K562 (cell line): ENCODE measurements around the gene OTULIN. TPM values are rescaled to one million over a fixed set of nuclear protein-coding genes. Genes with fewer than 3 reads are reported as not detected.
A peak's percentile ranks its signal among the peaks of the same experiment; 100 is the strongest.

ENCODE experiments used
- C11orf30 ChIP-seq: fragments of 450-650 bp; IDR thresholded peaks from 2 replicates; pipeline ENCODE4 v1.6.1; 2016; ENCODE audit warnings: low read depth, mild to moderate bottlenecking
- FOXM1 ChIP-seq, 2 experiments: fragments of 450-650 bp in 1 of 2; sonication (generic) in 1 of 2; formaldehyde crosslinking in 1 of 2; IDR thresholded peaks; 2 replicates each; pipeline versions ENCODE4 v1.6.1 to v1.9.0; 2017 to 2022; ENCODE audit warnings: low read depth in 2 of 2, mild to moderate bottlenecking in 2 of 2, missing genetic modification reagents in 1 of 2, moderate library complexity in 1 of 2
- KHSRP ChIP-seq: fragments of 450-650 bp; IDR thresholded peaks from 2 replicates; pipeline ENCODE4 v1.6.1; 2017
- NBN ChIP-seq: fragments of 450-650 bp; IDR thresholded peaks from 2 replicates; pipeline ENCODE4 v1.6.1; 2016; ENCODE audit warnings: low read depth, mild to moderate bottlenecking
- SRF ChIP-seq, 2 experiments: fragments of 250-450, 450-650 bp in 1 of 2; sonication (Bioruptor Pico) in 1 of 2; sonication (generic) in 1 of 2; formaldehyde crosslinking; IDR thresholded peaks; 2 replicates each; pipeline versions ENCODE4 v1.5.0 to v1.5.1; 2020 to 2022; ENCODE audit warnings: mild to moderate bottlenecking in 1 of 2, missing genetic modification reagents in 1 of 2
- ZNF717 ChIP-seq: fragments of 250-450 bp; sonication (Bioruptor Pico); IDR thresholded peaks from 2 replicates; pipeline ENCODE4 v1.5.0; 2021
- polyA plus RNA-seq, 8 experiments: library from polyadenylated mRNA; depleted of rRNA in 4 of 8; stranded (reverse) in 5 of 8; unstranded in 3 of 8; fragments of >200 nt; fragmentation: Nextera tagmentation in 2 of 8; fragmentation: Illumina TruSeq in 1 of 8; extraction: Ambion mirVana in 2 of 8; extraction: Trizol in 1 of 8; gene quantifications; 2 replicates each; pipeline versions ENCODE4 v1.2.1 to v1.2.3, GENCODE V29; 2011 to 2014; ENCODE audit warnings: inconsistent platforms in 1 of 8, missing spikeins in 1 of 8
- total RNA-seq, 7 experiments: library from RNA; depleted of rRNA in 6 of 7; stranded (reverse); fragments of >200 nt in 6 of 7; fragmentation: Illumina TruSeq in 2 of 7; extraction: Trizol in 2 of 7; gene quantifications; 2 replicates each; pipeline versions ENCODE4 v1.2.1 to v1.2.3, GENCODE V29; 2011 to 2021; ENCODE audit warnings: low replicate concordance in 1 of 7
- TF ChIP-seq, protein P1 (sequence below), 2 experiments: fragments of 450-650 bp; IDR thresholded peaks; 2 replicates each; pipeline ENCODE4 v1.6.1; 2018; ENCODE audit warnings: mild to moderate bottlenecking in 2 of 2, low read depth in 1 of 2; ENCODE audit not compliant: partially characterized antibody in 2 of 2
- TF ChIP-seq, protein P2 (sequence below): fragments of 450-650 bp; IDR thresholded peaks from 2 replicates; pipeline ENCODE4 v1.6.1; 2016; ENCODE audit warnings: low read depth
- TF ChIP-seq, protein P3 (sequence below): fragments of 250-450 bp; sonication (Bioruptor Pico); IDR thresholded peaks from 2 replicates; pipeline ENCODE4 v1.8.0; 2022; ENCODE audit warnings: inconsistent platforms
- TF ChIP-seq, protein P4 (sequence below): sonication (generic); formaldehyde crosslinking; IDR thresholded peaks from 2 replicates; pipeline ENCODE4 v1.4.0; 2020; ENCODE audit warnings: mild to moderate bottlenecking, missing genetic modification reagents

The OTULIN gene
- total and polyA plus RNA-seq, 9 of the 15 experiments (the other 6 are each of a cell fraction or from before 2014, with no cell fraction given) = 3.3 to 33.6 (median 20.1) TPM

DNA sequence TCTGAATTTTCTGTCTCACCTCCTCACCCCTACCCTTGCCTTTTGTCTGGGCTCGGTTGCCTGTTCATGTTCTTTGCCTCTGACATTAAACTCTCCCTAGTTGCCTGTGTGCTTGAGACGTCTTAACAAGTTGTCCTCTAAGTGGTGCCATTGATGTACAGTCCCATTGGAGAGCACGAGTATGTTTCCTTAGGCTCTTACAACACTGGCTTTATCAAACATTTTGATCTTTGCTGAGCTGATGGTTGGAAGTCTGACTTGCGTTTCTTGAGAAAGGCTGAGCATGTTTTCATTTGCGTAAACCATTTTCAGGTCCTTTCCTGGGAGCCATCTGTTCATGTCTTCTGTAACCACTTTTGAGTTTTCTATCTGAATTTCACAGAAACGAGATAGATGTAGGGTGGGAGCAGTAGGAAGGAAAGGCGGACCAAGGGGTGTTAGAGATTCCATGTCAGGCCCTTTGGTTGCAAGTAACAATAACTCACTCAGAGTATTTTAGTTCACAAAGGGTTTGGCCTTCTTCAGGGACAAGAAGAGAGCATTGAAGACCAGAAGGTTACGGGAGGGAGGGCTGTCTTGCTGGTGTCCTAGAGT, 35.4 kb downstream of the OTULIN start (continued):
- TF ChIP-seq, protein P1, sequence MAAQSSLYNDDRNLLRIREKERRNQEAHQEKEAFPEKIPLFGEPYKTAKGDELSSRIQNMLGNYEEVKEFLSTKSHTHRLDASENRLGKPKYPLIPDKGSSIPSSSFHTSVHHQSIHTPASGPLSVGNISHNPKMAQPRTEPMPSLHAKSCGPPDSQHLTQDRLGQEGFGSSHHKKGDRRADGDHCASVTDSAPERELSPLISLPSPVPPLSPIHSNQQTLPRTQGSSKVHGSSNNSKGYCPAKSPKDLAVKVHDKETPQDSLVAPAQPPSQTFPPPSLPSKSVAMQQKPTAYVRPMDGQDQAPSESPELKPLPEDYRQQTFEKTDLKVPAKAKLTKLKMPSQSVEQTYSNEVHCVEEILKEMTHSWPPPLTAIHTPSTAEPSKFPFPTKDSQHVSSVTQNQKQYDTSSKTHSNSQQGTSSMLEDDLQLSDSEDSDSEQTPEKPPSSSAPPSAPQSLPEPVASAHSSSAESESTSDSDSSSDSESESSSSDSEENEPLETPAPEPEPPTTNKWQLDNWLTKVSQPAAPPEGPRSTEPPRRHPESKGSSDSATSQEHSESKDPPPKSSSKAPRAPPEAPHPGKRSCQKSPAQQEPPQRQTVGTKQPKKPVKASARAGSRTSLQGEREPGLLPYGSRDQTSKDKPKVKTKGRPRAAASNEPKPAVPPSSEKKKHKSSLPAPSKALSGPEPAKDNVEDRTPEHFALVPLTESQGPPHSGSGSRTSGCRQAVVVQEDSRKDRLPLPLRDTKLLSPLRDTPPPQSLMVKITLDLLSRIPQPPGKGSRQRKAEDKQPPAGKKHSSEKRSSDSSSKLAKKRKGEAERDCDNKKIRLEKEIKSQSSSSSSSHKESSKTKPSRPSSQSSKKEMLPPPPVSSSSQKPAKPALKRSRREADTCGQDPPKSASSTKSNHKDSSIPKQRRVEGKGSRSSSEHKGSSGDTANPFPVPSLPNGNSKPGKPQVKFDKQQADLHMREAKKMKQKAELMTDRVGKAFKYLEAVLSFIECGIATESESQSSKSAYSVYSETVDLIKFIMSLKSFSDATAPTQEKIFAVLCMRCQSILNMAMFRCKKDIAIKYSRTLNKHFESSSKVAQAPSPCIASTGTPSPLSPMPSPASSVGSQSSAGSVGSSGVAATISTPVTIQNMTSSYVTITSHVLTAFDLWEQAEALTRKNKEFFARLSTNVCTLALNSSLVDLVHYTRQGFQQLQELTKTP (IDR thresholded peaks at IDR 0.05; ENCODE audit: low read depth in 1 of 2, partially characterized antibody in 2 of 2) = no peak
- TF ChIP-seq SRF (CRISPR knock-in tag; IDR thresholded peaks at IDR 0.05) (no peak), KHSRP (no peak), NBN (no peak), C11orf30 (peak; percentile 79), ZNF717 (CRISPR knock-in tag) (no peak), FOXM1 (IDR thresholded peaks at IDR 0.05; ENCODE audit: low read depth) (no peak), FOXM1 (CRISPR knock-in tag; IDR thresholded peaks at IDR 0.05; ENCODE audit: low read depth) (no peak)
- TF ChIP-seq, protein P2, sequence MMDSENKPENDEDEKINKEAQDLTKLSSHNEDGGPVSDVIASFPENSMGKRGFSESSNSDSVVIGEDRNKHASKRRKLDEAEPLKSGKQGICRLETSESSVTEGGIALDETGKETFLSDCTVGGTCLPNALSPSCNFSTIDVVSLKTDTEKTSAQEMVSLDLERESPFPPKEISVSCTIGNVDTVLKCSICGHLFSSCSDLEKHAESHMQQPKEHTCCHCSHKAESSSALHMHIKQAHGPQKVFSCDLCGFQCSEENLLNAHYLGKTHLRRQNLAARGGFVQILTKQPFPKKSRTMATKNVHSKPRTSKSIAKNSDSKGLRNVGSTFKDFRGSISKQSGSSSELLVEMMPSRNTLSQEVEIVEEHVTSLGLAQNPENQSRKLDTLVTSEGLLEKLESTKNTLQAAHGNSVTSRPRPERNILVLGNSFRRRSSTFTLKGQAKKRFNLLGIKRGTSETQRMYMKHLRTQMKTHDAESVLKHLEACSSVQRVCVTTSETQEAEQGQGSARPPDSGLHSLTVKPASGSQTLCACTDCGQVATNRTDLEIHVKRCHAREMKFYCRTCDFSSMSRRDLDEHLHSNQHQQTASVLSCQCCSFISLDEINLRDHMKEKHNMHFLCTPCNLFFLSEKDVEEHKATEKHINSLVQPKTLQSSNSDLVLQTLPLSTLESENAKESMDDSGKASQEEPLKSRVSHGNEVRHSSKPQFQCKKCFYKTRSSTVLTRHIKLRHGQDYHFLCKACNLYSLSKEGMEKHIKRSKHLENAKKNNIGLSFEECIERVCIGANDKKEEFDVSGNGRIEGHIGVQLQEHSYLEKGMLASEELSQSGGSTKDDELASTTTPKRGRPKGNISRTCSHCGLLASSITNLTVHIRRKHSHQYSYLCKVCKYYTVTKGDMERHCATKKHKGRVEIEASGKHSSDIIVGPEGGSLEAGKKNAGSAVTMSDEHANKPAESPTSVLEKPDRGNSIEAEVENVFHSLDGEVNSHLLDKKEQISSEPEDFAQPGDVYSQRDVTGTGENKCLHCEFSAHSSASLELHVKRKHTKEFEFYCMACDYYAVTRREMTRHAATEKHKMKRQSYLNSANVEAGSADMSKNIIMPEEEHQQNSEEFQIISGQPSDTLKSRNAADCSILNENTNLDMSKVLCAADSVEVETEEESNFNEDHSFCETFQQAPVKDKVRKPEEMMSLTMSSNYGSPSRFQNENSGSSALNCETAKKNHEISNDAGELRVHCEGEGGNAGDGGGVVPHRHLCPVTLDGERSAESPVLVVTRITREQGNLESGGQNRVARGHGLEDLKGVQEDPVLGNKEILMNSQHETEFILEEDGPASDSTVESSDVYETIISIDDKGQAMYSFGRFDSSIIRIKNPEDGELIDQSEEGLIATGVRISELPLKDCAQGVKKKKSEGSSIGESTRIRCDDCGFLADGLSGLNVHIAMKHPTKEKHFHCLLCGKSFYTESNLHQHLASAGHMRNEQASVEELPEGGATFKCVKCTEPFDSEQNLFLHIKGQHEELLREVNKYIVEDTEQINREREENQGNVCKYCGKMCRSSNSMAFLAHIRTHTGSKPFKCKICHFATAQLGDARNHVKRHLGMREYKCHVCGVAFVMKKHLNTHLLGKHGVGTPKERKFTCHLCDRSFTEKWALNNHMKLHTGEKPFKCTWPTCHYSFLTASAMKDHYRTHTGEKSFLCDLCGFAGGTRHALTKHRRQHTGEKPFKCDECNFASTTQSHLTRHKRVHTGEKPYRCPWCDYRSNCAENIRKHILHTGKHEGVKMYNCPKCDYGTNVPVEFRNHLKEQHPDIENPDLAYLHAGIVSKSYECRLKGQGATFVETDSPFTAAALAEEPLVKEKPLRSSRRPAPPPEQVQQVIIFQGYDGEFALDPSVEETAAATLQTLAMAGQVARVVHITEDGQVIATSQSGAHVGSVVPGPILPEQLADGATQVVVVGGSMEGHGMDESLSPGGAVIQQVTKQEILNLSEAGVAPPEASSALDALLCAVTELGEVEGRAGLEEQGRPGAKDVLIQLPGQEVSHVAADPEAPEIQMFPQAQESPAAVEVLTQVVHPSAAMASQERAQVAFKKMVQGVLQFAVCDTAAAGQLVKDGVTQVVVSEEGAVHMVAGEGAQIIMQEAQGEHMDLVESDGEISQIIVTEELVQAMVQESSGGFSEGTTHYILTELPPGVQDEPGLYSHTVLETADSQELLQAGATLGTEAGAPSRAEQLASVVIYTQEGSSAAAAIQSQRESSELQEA = no peak
- TF ChIP-seq, protein P3, sequence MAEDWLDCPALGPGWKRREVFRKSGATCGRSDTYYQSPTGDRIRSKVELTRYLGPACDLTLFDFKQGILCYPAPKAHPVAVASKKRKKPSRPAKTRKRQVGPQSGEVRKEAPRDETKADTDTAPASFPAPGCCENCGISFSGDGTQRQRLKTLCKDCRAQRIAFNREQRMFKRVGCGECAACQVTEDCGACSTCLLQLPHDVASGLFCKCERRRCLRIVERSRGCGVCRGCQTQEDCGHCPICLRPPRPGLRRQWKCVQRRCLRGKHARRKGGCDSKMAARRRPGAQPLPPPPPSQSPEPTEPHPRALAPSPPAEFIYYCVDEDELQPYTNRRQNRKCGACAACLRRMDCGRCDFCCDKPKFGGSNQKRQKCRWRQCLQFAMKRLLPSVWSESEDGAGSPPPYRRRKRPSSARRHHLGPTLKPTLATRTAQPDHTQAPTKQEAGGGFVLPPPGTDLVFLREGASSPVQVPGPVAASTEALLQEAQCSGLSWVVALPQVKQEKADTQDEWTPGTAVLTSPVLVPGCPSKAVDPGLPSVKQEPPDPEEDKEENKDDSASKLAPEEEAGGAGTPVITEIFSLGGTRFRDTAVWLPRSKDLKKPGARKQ (CRISPR knock-in tag) = no peak
- TF ChIP-seq, protein P4, sequence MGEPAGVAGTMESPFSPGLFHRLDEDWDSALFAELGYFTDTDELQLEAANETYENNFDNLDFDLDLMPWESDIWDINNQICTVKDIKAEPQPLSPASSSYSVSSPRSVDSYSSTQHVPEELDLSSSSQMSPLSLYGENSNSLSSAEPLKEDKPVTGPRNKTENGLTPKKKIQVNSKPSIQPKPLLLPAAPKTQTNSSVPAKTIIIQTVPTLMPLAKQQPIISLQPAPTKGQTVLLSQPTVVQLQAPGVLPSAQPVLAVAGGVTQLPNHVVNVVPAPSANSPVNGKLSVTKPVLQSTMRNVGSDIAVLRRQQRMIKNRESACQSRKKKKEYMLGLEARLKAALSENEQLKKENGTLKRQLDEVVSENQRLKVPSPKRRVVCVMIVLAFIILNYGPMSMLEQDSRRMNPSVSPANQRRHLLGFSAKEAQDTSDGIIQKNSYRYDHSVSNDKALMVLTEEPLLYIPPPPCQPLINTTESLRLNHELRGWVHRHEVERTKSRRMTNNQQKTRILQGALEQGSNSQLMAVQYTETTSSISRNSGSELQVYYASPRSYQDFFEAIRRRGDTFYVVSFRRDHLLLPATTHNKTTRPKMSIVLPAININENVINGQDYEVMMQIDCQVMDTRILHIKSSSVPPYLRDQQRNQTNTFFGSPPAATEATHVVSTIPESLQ (CRISPR knock-in tag) = no peak
